Measurements from ENCODE around the gene SND1.

GRCh38 chr7:127759945-127760421, 108.0 kb downstream of the SND1 start:
- TF ChIP-seq POLR2AphosphoS5 (IDR thresholded peaks at IDR 0.05) (no peak), CTCF (IDR thresholded peaks at IDR 0.05 in 8 of 11, conservative IDR thresholded peaks at IDR 0.05 in 3 of 11) (no peak)
